SKM-1 (cell line): Measurements from ENCODE around the gene AFDN.
"Not testable (repeated sequence)": the region's sequence is repeated elsewhere in the genome, so short reads cannot be mapped to it uniquely, and the experiment has no call there.

Experiments
- DNase-seq: peaks from one replicate; lab custom pipeline; 2025; ENCODE audit not compliant: unreplicated experiment; lab: John Stamatoyannopoulos, UW

The AFDN gene

GRCh38 chr6:167974640-167975344 lies 148.1 kb downstream of the AFDN start:
- DNase-seq: no peak

GRCh38 chr6:167975458-167975857 lies 148.7 kb downstream of the AFDN start:
- DNase-seq: no peak

GRCh38 chr6:167976116-167976657 lies 149.5 kb downstream of the AFDN start:
- not testable (repeated sequence) for DNase-seq

GRCh38 chr6:167976708-167977107 lies 150.0 kb downstream of the AFDN start:
- DNase-seq: no peak

GRCh38 chr6:167977717-167978467 lies 151.2 kb downstream of the AFDN start:
- DNase-seq: no peak

GRCh38 chr6:167978607-167979006 lies 151.9 kb downstream of the AFDN start:
- no peak for DNase-seq

- no peak for DNase-seq
These were observed 152.9 kb downstream of the AFDN start for GRCh38 chr6:167979436-167980139.

GRCh38 chr6:167980911-167981580 lies 154.3 kb downstream of the AFDN start:
- no peak for DNase-seq

- DNase-seq: no peak
These were observed 155.3 kb downstream of the AFDN start for GRCh38 chr6:167981916-167982462.

- no peak for DNase-seq
These were observed 157.5 kb downstream of the AFDN start for GRCh38 chr6:167984144-167984719.

- DNase-seq: no peak
These were observed 158.3 kb downstream of the AFDN start for GRCh38 chr6:167984876-167985604.

GRCh38 chr6:167985911-167986595 lies 159.3 kb downstream of the AFDN start:
- DNase-seq: no peak

- no peak for DNase-seq
These were observed 160.9 kb downstream of the AFDN start for GRCh38 chr6:167987396-167988153.

GRCh38 chr6:167988154-167988495 lies 161.4 kb downstream of the AFDN start:
- no peak for DNase-seq

- DNase-seq: no peak
These were observed 162.5 kb downstream of the AFDN start for GRCh38 chr6:167988945-167989841.

GRCh38 chr6:167990016-167990945 lies 163.6 kb downstream of the AFDN start:
- DNase-seq: no peak
